NCI-H82 treated with DMSO at 0.1 percent for 48 hours (cell line): ENCODE data around the gene ZMAT3.
"Not testable (repeated sequence)": the region's sequence is repeated elsewhere in the genome, so short reads cannot be mapped to it uniquely, and the experiment has no call there.

ENCODE experiments used
- DNase-seq: peaks from one replicate; lab custom pipeline; 2025; ENCODE audit not compliant: unreplicated experiment; lab: John Stamatoyannopoulos, UW

ZMAT3 gene

DNA sequence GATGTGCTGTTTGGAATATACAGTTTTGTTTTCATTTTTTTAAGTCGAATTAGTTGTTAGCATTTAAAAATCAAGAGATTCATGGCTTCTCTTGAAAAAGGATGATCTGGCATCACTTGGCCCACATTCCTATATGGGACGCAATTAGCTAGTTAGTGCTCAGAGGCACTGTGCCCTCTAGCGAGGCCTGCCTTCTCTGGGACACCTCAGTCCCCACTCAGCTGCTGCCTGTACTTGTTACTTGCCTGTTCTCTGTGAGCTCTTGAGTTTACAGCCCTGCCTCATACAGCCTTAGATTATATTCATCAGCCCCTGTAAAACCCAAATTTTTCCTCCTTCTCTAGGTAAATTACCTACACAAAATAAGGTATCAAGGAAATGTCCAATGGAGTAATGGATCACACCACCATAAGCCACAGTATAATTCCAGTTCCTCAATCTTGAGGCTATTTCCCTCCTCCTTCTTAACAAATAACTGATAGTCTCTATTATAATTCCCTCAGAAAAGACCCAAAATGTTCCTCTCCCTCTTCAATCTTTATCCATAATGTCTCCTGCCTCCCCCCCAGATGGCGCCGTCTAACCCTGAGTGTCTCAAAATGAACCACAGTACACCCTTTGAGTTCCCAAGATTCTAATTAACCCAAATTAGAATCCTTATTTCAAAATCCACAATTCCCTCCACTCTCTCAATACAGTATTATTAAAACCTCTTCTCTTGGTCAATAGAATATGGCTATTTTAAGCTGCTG, 2.7 kb downstream of the ZMAT3 start:
- DNase-seq, result no peak

DNA sequence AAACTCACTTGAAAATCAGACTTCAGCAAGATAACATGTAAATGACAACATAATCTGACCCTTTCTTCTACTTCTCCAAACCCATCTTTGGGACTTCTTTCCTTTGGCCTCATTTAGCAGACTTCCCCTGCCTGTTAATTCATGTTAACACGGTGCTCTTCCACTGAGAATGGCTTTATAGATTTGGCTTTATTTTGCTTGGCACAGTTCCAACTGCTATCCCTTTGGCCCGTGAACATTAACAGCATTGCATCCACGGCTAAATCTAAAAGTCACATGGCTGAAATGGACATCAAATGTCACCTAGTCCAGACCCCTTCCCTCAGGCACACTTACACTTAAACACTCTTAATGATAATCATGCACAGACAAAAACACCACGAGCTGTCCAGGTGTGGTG, 3.8 kb downstream of the ZMAT3 start:
- no peak for DNase-seq

DNA sequence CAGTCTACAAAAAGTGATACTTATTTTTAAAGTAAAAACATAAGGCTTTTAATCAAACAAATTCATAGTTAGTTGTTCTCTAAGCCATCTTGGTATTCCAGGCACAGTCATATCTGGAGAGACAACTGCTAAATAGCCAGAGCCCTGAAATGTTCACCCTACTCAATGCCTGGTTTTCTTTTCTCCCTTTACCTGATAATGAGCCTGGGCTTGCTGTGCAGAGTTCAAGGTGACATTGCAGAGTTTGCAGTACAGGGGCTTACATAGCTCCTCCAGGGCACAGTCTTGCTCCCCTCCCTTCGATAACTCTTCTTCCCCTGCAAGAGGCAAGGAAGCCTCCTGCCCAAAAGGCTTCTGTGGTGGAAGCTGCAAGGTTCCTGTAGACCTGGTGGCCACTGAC, 4.3 kb downstream of the ZMAT3 start:
- DNase-seq, result no peak

DNA sequence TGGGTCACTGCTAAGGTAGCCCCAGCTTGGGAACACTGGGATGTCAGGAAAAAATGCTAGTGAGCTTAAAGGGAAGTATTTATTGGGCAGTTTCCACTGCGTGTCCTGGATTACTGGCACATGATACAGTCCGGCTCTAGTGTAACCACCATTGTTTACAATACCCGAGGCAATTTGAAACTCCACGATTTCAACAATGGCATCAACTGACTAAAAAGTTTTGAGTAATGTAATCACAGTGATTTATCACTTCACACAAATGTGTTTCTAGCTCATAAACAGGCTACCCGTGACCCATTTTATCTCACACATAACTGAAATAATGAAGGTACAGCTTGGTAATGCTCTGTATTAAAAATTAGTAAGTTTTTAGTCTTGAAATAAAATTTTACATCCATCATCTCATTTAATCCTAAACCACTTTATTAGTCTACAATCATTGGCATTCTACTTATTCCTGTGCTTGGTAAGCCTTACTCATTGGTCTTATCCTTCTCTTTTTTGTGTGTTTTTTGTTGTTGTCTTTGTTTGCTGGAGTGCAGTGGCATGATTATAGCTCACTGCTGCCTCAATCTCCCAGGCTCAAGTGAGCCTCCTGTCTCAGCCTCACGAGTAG, 7.6 kb downstream of the ZMAT3 start:
- no peak for DNase-seq

DNA sequence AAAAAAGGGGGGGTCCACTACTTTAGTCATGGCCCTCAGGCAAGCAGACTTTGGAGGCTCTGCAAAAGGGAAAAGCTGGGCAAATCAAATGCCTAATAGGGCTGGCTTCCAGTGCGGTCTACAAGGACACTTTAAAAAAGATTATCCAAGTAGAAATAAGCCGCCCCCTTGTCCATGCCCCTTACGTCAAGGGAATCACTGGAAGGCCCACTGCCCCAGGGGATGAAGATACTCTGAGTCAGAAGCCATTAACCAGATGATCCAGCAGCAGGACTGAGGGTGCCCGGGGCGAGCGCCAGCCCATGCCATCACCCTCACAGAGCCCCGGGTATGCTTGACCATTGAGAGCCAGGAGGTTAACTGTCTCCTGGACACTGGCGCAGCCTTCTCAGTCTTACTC, 15.3 kb downstream of the ZMAT3 start:
- no peak for DNase-seq

DNA sequence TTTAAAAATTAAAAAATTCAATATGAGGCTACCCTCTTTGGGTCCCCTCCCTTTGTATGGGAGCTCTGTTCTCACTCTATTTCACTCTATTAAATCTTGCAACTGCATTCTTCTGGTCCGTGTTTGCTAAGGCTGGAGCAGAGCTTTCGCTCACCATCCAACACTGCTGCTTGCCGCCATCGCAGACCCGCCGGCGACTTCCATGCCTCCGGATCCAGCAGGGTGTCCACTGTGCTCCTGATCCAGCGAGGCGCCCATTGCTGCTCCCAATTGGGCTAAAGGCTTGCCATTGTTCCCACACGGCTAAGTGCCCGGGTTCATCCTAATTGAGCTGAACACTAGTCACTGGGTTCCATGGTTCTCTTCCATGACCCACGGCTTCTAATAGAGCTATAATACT, 17.0 kb downstream of the ZMAT3 start:
- DNase-seq, result not testable (repeated sequence)

DNA sequence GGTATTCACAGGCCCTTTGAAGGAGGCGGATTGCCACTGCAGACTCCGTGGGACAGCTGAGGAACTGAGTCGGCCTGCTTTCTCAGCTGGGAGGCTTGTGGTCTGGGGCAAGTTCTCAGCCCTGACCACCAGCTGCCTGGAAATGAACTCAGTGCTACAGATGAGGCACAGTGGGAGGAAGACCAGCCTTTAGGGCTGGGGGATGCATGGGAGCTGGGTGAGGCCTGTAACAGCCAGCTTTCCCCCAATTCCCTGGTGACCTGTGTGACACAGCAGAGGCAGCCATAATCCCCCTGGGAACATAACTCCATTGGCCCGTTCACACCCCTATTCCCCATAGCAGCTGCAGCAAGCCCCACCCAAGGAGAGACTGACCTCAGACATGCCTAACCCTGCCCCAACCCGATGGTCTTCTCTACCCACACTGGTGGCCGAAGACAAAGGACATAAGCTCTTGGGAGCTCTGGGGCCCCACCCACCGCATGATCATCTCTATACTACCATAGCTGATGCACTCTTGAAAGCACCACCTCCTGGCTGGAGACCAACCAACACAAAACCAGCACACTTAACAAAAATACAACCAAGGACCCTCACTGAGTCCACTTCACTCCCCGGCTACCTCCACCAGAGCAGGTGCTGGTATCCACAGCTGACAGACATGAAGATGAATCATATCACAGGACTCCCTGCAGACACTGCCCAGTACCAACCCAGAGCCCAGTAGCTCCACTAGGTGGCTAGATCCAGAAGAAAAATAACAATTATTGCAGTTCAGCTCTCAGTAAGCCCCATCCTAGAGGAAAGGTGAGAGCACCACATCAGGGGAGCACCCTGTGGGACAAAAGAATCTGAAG, 24.9 kb downstream of the ZMAT3 start:
- DNase-seq, result no peak

DNA sequence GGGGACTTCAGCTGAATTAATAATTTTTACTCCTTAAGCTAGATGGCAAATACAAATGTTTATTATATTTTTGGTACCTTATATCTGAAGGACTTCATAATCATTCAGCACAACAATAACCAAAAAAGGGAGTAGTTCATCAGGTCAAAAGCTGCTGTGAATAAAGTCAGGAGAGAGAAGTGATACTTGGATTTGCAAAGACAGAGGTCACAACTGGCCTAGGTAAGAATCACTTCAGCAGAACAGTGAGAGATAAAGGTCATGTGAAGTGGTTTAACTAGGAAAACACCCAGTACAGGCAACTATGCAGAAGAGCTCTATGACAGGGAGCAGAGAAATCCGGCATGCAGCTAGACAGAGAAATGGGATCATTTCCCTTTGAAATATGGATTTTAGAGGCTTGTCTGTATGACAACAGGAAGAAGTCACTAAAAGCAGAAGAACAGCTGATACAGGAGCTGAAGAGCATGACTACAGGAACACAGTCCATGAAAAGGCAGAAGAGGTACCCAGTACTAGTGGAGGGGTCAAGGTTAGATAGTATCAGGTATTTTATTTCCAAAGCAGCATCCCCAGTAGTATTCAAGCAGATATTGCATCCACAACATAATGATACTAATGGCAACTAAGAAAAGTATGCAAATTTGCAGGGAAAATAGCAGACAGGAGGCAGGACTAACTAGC, 25.7 kb downstream of the ZMAT3 start:
- DNase-seq, result no peak

DNA sequence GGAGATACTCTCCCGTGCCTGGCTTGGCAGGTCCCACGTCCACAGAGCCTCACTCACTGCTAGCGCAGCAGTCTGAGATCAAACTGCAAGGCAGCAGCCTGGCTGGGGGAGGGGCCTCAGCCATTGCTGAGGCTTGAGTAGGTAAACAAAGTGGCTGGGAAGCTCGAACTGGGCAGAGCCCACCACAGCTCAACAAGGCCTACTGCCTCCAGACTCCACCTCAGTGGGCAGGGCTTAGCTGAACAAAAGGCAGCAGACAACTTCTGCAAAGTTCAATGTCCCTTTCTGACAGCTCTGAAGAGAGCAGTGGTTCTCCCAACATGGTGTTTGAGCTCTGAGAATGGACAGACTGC, 32.7 kb downstream of the ZMAT3 start:
- DNase-seq, result not testable (repeated sequence)

DNA sequence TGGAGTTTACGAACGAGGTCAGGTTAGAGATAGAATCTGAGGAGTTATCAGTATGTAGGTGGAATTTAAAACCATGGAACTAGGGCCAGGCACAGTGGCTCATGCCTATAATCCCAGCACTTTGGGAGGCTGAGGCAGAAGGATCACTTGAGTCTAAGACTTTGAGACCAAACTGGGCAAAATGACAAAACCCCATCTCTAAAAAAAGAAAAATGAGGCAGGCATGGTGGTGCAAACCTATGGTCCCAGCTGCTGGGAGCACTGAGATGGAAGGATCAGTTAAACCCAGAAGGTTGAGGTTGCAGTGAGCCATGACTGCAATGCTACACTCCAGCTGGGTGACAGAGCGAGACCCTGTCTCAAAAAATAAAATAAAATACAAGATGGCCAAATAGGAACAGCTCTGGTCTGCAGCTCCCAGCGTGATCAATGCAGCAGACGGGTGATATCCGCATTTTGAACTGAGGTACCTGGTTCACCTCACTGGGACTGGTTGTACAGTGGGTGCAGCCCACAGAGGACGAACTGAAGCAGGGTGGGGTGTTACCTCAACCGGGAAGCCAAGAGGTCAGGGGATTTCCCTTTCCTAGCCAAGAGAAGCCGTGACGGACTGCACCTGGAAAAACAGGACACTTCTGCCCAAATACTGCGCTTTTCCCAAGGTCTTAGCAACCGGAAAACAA, 33.3 kb downstream of the ZMAT3 start:
- DNase-seq, result no peak

DNA sequence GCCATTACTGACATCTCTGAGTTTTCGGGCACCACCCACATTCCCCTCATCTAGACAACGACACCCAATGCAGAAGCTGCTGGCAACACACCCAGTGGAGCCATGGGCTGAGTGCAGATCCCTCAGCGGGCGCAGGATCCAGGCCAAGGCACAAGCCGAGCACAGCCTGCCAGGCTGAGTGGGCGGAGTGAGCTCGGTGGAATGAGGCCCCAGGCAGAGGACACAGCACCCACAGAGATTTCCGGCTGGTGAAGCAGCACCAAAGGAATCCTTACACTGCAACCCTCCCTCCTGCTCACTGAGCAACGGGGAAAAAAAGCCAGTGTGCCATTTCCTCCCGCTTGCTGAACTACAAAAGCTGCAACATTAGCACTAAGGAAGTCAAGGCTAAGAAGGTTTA, 34.3 kb downstream of the ZMAT3 start:
- DNase-seq, result no peak

DNA sequence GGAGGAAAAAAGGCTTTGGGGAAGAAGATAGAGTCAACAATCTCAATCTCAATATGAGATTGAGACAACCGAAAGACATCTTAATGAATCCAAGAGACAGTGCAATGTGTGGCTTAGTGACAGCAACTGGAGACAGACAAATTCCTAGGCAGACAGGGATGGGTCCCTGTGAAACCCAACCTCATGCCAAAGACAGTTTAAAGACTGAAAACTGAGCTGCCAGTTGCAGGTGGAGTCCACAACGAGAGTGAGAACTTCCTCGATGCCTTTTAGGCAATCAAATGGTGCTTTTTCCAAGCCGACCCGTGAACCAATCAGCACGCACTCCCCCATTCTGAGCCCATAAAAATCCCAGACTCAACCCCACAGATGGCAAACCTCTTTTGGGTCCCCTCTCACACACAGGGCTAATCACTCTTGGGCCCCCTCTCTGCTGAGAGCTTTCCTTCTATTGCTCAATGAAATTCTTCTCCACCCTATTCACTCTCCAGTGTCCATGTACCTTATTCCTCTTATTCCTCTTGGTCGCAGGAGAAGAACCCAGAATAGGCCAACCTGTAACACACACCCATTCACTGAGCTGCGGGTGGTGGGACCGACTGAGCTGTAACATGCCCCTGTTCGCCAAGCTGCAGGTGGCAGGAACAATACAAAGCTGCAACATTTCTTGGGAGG, 34.8 kb downstream of the ZMAT3 start:
- no peak for DNase-seq

DNA sequence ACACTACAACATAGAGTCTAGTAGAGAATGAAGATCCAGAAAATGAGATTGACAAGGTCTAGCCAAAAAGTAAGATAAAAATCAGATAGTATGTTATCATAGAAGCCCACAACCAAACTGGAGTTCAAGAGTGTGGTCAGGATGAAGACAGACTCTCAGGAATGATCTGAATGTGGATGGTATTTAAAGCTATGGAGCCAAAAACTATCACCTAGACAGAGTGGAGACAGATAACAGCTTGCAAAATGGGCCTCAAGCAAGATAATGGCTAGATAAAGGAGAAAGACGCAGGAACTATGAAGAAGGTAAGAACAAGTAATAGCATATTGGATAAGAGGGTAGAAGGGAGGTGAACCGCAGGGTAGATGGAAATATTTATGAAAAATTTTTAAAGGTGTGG, 35.4 kb downstream of the ZMAT3 start:
- DNase-seq, result no peak

DNA sequence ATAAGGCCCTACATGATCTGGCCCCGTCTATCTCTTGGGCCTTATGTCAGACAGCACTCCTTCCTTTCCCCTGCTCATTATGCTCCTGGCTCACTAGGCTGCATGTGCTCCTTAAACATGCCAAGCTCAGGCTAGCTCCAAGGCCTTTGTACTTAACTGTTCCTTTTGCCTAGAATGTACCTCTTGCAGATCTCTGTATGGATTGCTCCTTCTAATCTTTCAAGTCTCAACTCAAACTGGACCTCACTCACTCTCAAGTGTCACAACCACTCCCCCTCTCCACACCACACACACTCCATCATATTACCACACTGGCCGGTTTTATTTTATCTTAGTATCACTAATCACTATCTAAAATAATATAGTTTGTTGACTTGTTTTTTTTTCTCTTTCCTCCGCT, 36.4 kb downstream of the ZMAT3 start:
- DNase-seq, result no peak

DNA sequence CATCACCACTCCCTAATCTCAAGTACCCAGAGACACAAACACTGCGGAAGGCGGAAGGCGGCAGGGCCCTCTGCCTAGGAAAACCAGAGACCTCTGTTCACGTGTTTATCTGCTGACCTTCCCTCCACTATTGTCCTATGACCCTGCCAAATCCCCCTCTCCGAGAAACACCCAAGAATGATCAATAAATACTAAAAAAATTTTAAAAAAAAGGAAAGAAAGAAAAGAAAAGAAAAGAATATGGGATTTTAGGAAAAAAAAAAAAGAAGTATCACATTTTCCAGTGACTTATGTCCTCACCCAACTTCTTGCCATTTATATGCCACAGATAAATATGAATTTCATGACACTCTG, 38.3 kb downstream of the ZMAT3 start:
- not testable (repeated sequence) for DNase-seq

DNA sequence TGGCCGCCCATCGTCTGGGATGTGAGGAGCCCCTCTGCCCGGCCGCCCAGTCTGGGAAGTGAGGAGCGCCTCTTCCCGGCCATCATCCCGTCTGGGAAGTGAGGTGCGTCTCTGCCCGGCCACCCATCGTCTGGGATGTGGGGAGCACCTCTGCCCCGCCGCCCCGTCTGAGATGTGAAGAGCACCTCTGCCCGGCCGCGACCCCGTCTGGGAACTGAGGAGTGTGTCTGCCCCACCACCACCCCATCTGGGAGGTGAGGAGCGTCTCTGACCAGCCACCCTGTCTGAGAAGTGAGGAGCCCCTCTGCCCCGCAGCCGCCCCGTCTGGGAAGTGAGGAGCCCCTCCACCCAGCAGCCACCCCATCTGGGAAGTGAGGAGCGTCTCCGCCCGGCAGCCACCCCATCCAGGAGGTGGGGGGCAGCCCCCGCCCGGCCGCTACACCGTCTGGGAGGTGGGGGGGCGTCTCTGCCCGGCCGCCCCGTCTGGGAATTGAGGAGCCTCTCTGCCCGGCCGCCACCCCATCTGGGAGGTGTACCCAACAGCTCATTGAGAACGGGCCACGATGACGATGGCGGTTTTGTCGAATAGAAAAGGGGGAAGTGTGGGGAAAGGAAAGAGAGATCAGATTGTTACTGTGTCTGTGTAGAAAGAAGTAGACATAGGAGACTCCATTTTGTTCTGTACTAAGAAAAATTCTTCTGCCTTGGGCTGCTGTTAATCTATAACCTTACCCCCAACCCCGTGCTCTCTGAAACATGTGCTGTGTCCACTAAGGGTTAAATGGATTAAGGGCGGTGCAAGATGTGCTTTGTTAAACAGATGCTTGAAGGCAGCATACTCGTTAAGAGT, 38.9 kb downstream of the ZMAT3 start:
- DNase-seq, result not testable (repeated sequence)

DNA sequence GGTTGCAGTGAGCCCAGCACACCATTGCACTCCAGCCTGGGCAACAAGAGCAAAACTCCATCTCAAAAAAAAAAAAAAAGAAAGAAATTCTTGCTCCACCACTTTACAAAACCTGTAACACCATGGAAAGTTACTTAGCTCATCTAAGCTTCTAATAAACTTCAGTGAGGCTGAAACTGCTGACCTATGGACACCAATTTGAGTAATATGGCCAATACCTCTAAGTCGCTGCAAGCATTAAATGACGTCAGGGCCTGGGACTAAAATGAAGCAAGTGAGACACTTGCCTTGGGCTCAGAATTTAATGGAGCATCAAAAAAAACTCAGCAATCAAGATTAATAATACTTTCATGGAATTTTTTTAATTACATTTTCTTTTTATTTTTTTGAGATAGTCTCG, 42.5 kb downstream of the ZMAT3 start:
- no peak for DNase-seq

DNA sequence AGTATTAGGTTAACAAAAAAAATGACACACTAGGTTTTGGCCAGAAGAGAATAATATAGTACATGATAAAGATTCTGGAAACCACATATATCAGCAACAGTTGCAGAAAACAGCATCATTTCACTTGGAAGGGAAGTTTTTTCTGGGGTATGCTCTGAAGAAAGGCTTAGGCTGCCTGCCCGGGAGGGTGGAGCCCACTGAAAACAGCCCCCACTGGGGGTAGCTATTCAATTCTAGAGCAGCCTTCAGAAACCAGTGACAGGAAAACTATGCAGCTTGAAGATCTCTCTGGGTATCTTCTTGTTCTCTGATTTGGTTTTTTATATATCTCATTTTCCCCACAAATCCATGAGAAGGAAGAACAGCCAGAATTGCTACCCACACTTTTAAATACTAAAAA, 43.2 kb downstream of the ZMAT3 start:
- no peak for DNase-seq

DNA sequence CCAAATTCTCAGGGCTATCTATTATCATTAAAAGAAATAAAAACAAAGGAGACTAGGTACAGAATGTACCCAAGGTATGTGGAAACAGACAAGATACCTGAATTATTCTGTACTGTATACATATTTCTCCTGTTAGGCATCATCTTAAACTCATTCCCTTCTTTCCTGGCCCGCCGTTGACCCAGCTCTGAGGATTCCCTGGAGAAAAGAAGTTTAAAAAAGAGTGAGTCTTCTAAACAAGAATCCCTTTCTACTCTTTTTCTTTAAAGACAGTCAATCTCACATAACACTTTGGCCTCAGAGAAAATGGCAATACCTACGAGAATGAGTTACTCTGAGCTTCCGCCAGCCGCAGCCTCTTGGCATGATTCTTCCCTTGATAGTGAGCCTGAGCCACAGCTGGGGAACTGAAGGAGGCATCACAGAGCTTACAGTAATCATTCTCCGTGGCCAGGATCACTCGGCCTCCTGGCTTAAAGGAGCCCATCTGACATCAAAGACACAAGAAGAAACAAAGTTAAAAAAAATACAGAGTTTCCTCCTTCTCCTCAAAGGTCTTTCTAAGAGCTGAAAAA, 44.2 kb downstream of the ZMAT3 start:
- DNase-seq, result no peak
